B cell (primary cell): Measurements from ENCODE around the gene ARHGAP35.

ENCODE experiments used
- EZH2 ChIP-seq: IDR thresholded peaks from 2 replicates; pipeline ENCODE4 v1.6.1; 2012; ENCODE audit warnings: borderline replicate concordance, low read depth, mild to moderate bottlenecking, moderate library complexity, low read length; ENCODE audit not compliant: insufficient read depth, poor library complexity, severe bottlenecking
- TF ChIP-seq, protein P1 (sequence below): fragments of 200-600 bp; IDR thresholded peaks from one replicate; pipeline ENCODE4 v1.8.0; 2022; ENCODE audit warnings: antibody characterized with exemption, mild to moderate bottlenecking

DNA sequence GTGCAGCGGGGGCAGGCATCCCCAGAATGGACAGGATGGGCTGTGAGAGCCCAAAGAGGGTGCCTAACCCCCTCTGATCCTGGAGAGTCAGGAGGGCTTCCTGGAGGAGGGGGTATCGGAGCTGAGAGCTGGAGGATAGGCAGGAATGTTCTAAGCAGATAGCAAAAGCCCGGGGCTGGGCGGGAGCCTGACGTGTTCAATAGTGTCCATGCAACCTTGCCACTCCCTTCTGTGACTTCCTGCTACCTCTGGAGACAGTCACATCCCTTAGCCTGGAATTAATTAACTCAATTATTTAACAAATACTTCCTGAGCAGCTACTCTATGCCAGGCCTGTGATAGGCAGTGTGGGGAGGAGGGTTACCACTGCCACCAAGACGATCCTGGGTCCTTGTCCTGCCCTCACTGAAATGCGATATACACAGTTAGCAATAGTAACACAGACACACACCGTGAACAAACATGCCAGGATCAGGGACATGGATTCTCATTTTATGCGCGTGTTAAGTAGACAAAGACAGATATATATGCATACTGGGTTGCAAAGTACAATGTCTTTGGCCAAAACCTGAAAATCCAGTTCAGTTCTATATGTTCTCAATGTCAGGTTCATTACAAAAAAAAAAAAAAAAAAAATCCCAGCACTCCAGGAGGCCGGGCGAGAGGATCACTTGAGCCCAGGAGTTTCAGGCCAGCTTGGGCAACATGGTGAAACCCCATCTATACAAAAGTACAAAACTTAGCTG is 20.9 kb upstream of the ARHGAP35 start:
- TF ChIP-seq EZH2: no peak
- TF ChIP-seq, protein P1, sequence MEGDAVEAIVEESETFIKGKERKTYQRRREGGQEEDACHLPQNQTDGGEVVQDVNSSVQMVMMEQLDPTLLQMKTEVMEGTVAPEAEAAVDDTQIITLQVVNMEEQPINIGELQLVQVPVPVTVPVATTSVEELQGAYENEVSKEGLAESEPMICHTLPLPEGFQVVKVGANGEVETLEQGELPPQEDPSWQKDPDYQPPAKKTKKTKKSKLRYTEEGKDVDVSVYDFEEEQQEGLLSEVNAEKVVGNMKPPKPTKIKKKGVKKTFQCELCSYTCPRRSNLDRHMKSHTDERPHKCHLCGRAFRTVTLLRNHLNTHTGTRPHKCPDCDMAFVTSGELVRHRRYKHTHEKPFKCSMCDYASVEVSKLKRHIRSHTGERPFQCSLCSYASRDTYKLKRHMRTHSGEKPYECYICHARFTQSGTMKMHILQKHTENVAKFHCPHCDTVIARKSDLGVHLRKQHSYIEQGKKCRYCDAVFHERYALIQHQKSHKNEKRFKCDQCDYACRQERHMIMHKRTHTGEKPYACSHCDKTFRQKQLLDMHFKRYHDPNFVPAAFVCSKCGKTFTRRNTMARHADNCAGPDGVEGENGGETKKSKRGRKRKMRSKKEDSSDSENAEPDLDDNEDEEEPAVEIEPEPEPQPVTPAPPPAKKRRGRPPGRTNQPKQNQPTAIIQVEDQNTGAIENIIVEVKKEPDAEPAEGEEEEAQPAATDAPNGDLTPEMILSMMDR: no peak
